ENCODE results near the gene FHL3.
A peak's percentile ranks its signal among the peaks of the same experiment; 100 is the strongest.
"Not testable (repeated sequence)": the region's sequence is repeated elsewhere in the genome, so short reads cannot be mapped to it uniquely, and the experiment has no call there.

FHL3 gene

GRCh38 chr1:38032992-38033391, 27.7 kb upstream of the FHL3 start:
- DNase-seq = not testable (repeated sequence)

GRCh38 chr1:38031513-38031866, 26.2 kb upstream of the FHL3 start:
- DNase-seq = no peak

- no peak for DNase-seq
These were observed 25.5 kb upstream of the FHL3 start for GRCh38 chr1:38030596-38031512.

GRCh38 chr1:38029685-38030511, 24.6 kb upstream of the FHL3 start:
- peak; percentile 82 to 84 for DNase-seq

GRCh38 chr1:38029081-38029681, 23.9 kb upstream of the FHL3 start:
- no peak for DNase-seq

- no peak for DNase-seq
These were observed 23.4 kb upstream of the FHL3 start for GRCh38 chr1:38028671-38029070.

- DNase-seq = peak; percentile 78 to 83
These were observed 22.8 kb upstream of the FHL3 start for GRCh38 chr1:38028105-38028591.

GRCh38 chr1:38027201-38028104, 22.1 kb upstream of the FHL3 start:
- DNase-seq = no peak

- DNase-seq = peak; percentile 63 to 69
These were observed 21.4 kb upstream of the FHL3 start for GRCh38 chr1:38026592-38027200.

- DNase-seq = no peak
These were observed 20.4 kb upstream of the FHL3 start for GRCh38 chr1:38025664-38026063.

GRCh38 chr1:38025233-38025632, 19.9 kb upstream of the FHL3 start:
- no peak for DNase-seq

GRCh38 chr1:38022810-38023209, 17.5 kb upstream of the FHL3 start:
- DNase-seq = no peak

GRCh38 chr1:38021969-38022368, 16.7 kb upstream of the FHL3 start:
- no peak for DNase-seq

- no peak for DNase-seq
These were observed 15.1 kb upstream of the FHL3 start for GRCh38 chr1:38020396-38020795.

- no peak for DNase-seq
These were observed 13.6 kb upstream of the FHL3 start for GRCh38 chr1:38018864-38019343.

GRCh38 chr1:38015978-38016725, 10.8 kb upstream of the FHL3 start:
- no peak for DNase-seq

- DNase-seq = no peak
These were observed 9.6 kb upstream of the FHL3 start for GRCh38 chr1:38014724-38015424.

- no peak for DNase-seq
These were observed 8.9 kb upstream of the FHL3 start for GRCh38 chr1:38014171-38014570.

- DNase-seq = no peak
These were observed 7.9 kb upstream of the FHL3 start for GRCh38 chr1:38013227-38013622.

Measured in stimulated activated CD4-positive, alpha-beta T cell treated with anti-CD3 and anti-CD28 coated beads, Interleukin-2, amount 100 ng/mL, for 24 hours (primary cell).